Activated T-helper 2 cell treated with anti-CD3 and anti-CD28 coated beads, Interferon-gamma antibody, Interleukin-2, Interleukin-4, amounts not matched to agents 10 μg/mL and 5 μg/mL and 100 μg/mL, durations not matched to agents 14 hours and 24 hours and 36 hours (primary cell): ENCODE data around the gene KLHL24. TPM values are rescaled to one million over a fixed set of nuclear protein-coding genes. Genes with fewer than 3 reads are reported as not detected.
"Not testable (repeated sequence)": the region's sequence is repeated elsewhere in the genome, so short reads cannot be mapped to it uniquely, and the experiment has no call there.

Source experiments
- DNase-seq: peaks from one replicate; pipeline ENCODE4 v3.0.0; 2021; ENCODE audit warnings: low spot score
- H3K27ac Mint-ChIP-seq: one replicate; pipeline ENCODE4 v1.8.0; 2021; ENCODE audit warnings: mixed read lengths
- H3K27me3 Mint-ChIP-seq: one replicate; pipeline ENCODE4 v1.8.0; 2021; ENCODE audit warnings: low read depth, mixed read lengths
- H3K36me3 Mint-ChIP-seq: one replicate; pipeline ENCODE4 v1.8.0; 2021; ENCODE audit warnings: low read depth, mixed read lengths
- H3K4me1 Mint-ChIP-seq: one replicate; pipeline ENCODE4 v1.8.0; 2021; ENCODE audit warnings: low read depth, mixed read lengths
- H3K4me3 Mint-ChIP-seq: one replicate; pipeline ENCODE4 v1.8.0; 2021; ENCODE audit warnings: low read depth, mild to moderate bottlenecking, moderate library complexity, mixed read lengths
- H3K9me3 Mint-ChIP-seq: one replicate; pipeline ENCODE4 v1.8.0; 2021; ENCODE audit warnings: mixed read lengths
- intact Hi-C: fragments of 100-400 bp; cut with micrococcal nuclease; formaldehyde crosslinking; loops from one replicate; pipeline ENCODE4 v1.15.1; 2023
- total RNA-seq: library from RNA; stranded (reverse); gene quantifications from 2 replicates; pipeline ENCODE4 v1.2.3, GENCODE V29; 2022

Gene KLHL24, protein sequence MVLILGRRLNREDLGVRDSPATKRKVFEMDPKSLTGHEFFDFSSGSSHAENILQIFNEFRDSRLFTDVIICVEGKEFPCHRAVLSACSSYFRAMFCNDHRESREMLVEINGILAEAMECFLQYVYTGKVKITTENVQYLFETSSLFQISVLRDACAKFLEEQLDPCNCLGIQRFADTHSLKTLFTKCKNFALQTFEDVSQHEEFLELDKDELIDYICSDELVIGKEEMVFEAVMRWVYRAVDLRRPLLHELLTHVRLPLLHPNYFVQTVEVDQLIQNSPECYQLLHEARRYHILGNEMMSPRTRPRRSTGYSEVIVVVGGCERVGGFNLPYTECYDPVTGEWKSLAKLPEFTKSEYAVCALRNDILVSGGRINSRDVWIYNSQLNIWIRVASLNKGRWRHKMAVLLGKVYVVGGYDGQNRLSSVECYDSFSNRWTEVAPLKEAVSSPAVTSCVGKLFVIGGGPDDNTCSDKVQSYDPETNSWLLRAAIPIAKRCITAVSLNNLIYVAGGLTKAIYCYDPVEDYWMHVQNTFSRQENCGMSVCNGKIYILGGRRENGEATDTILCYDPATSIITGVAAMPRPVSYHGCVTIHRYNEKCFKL
- total RNA-seq: 8.7 and 10.5 TPM in 2 replicates

DNA sequence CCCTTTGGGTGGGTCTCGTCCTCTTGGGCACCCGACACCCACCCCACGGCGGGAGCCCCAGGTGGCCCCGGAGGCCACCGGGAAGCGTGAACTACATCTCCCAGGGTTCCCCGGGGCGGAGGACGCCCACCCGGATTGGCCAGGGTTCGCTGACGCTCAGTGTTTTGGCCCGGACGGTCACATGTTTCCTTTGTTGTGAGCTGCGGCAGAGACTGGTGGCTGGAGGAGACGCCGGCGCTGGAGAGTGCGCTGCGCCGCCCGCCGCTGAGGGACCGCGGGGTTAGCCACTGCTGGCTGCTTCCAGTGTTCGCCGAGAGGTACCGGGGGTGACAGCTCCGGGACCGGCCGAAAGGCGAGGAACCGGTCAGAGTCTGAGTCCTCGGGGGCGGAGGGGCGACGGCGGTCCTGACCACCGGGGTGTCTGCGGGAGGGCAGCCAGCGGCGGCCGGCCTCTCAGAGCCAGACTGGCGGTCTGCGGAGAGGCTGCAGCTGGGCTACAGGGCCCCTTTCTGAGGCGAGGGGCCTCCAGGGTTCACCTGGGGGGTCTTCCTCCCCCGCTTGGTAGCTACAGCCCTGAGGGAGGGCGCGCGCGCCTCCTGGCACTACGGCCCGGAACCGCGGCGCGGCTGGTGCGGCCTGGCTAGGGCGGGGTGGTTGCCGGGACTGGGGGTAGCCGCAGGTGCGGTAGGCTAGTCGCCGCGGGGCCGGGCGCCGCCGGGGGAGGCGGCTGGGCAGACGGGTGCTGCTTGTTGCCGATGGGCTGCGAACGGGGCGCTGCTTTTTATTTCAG is at the start of gene KLHL24:
Gene KLHL24, plus strand, starts transcription at position 193 of the 790 bp plus-strand sequence. CDS start 14,734 bp downstream, outside the sequence.
- intact Hi-C loops: loop anchor here (1.0 to 5.0 kb wide), 6 partner anchors 62 to 247 kb away; partner anchors contain the start of genes KLHL6, PARL and YEATS2
- DNase-seq: peak; percentile 87
- peaks cover 2% of the 10 kb centered on the region for H3K36me3 Mint-ChIP-seq
- H3K4me1 Mint-ChIP-seq: peaks cover 24% of the 10 kb centered on the region
- H3K27ac Mint-ChIP-seq: peak within 1 kb of the TSS; percentile 93
- H3K27me3 Mint-ChIP-seq: no peaks in the 10 kb centered on the region
- no peaks in the 10 kb centered on the region for H3K9me3 Mint-ChIP-seq
- peak within 1 kb of the TSS; percentile 91 for H3K4me3 Mint-ChIP-seq

DNA sequence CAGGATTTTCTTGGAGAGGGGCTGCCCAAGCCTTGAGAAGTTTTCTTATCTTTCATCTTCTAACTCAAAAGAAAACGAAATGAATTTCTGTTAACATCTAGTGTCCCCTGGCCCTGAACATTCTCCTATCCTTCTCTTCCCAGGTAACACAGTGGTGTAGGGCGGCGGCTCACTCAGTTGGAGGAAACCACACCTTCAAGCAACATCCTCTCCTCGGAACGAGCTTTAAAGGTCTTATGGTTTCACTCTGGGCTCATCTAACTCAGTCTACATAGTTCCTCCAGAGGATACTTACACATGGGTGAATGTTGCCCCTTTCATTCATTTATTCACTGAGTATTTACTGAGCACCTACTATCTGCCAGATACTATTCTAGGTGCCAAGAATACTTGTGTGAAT is 48.9 kb upstream of the KLHL24 start:
- DNase-seq: no peak
- Mint-ChIP-seq H3K36me3 (no peaks in the 10 kb centered on the region), H3K4me3 (no peak overlapping the region), H3K27me3 (no peaks in the 10 kb centered on the region), H3K4me1 (peaks cover 22% of the 10 kb centered on the region), H3K9me3 (no peaks in the 10 kb centered on the region), H3K27ac (peak overlapping the region; percentile 56)
- intact Hi-C loops: no loop called here

DNA sequence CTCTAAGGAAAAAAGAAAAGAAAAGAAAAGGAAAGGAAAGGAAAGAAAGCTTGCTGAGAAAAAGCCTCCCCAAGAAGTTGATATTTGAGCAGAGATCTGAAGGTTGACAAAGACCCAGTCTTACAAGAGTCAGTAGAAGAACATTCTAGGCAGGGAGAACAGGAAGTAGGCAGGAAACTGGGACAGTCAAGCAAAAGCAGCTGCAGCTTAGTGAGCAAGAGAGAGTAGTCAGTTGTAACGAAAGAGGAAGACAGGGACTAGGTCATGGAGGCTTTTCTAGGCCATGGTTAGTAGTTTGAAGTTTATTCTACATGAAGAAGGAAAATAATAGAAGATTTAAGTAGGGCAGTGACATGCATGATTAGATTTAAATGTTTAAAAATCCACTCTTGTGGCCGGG is 48.1 kb upstream of the KLHL24 start:
- H3K9me3 Mint-ChIP-seq: no peaks in the 10 kb centered on the region
- H3K27me3 Mint-ChIP-seq: no peaks in the 10 kb centered on the region
- peak overlapping the region; percentile 56 for H3K27ac Mint-ChIP-seq
- H3K4me3 Mint-ChIP-seq: no peak overlapping the region
- intact Hi-C loops: no loop called here
- H3K36me3 Mint-ChIP-seq: no peaks in the 10 kb centered on the region
- no peak for DNase-seq
- H3K4me1 Mint-ChIP-seq: peaks cover 31% of the 10 kb centered on the region

DNA sequence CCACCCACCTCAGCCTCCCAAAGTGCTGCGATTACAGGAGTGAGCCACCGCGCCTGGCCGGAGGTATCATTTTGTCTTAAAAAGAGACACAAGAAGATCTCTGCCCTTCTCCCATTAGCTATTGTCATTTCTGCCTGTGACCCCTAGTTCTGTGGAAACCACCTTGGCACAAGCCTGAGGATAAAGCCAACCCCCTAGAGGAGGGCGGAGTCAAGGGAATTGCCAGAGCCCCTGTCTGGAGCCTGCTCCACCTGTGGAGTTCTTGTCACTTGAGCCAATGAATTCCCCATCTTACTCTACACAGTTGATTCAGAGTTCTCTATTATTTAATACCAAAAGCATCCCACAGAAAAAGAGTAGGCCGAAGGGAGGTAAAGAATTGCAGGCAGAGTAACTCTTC is 45.0 kb upstream of the KLHL24 start:
- Mint-ChIP-seq H3K27me3 (no peaks in the 10 kb centered on the region), H3K36me3 (no peaks in the 10 kb centered on the region), H3K4me1 (peaks cover 33% of the 10 kb centered on the region), H3K4me3 (no peak overlapping the region), H3K9me3 (no peaks in the 10 kb centered on the region), H3K27ac (no peak overlapping the region)
- intact Hi-C loops: no loop called here
- DNase-seq: no peak

DNA sequence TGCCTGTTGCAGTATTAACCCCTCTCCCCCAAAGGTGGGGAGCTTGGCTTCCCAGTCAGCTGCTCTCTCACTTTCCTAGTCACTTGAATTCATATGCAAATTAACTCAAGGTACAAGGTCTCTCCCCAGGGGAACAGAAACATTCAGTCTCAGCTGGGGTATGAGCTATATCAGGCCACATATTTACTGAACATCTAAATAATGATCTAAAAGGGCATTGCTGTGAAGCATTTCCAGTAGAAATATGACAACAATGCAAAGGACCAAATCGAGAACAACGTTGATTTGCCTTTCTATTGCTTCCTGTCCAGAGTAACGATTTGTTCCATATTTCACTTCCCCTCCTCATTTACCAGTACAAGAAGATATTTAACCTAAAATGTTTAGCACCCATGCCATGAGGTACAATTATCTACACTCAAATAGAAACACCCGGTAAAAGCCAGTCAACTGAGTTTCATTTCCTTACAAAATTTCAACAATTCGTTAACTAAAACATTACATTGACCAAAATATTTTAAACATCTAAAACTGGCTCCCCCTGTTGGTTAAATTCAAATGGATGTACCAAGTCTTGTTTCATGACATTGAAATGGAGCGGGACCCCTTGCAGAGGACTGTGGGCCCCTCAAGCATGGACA is 43.4 kb upstream of the KLHL24 start:
- Mint-ChIP-seq H3K4me3 (no peak overlapping the region), H3K9me3 (peaks cover 6% of the 10 kb centered on the region), H3K27me3 (no peaks in the 10 kb centered on the region), H3K27ac (peak overlapping the region; percentile 56), H3K4me1 (peaks cover 25% of the 10 kb centered on the region), H3K36me3 (peaks cover 3% of the 10 kb centered on the region)
- DNase-seq: no peak
- intact Hi-C loops: no loop called here

DNA sequence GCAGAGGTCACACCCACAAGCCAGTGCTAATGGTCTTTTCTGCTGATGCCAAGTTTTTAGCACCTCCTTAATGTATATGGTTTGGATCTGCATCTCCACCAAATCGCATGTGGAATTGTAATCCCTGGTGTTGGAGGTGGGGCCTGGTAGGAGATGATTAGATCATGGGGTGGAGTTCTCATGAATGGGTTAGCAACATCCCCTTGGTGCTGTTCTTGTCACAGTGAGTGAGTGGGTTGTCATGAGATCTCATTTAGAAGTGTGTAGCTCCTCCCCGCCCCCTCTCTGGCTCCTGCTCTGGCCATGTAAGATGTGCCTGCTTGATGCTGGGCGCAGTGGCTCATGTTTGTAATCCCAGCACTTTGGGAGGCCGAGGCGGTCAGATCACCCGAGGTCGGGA is 42.6 kb upstream of the KLHL24 start:
- Mint-ChIP-seq H3K9me3 (peaks cover 11% of the 10 kb centered on the region), H3K4me1 (peaks cover 20% of the 10 kb centered on the region), H3K4me3 (no peak overlapping the region), H3K27me3 (no peaks in the 10 kb centered on the region), H3K27ac (no peak overlapping the region), H3K36me3 (peaks cover 3% of the 10 kb centered on the region)
- intact Hi-C loops: no loop called here
- no peak for DNase-seq

DNA sequence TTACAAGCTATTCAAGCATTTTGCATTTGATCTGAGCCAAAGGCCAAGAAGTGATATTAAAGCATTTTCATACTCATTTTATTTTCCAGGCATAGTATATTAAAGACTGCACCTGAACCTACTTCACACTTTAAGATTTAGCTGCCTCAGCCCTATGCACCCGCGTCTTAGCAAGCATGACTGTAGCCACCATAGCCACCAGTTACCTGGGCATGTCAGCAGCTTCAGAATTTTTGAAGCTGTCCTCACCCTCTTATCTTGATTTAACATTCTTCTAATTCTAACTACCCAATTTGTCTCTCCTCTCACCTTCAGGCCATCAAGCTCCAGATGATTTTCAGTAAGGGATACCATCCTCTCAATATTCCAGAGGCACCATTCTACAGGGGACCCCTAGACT is 40.8 kb upstream of the KLHL24 start:
- intact Hi-C loops: no loop called here
- Mint-ChIP-seq H3K27me3 (no peaks in the 10 kb centered on the region), H3K4me1 (peaks cover 14% of the 10 kb centered on the region), H3K27ac (no peak overlapping the region), H3K9me3 (peaks cover 20% of the 10 kb centered on the region), H3K4me3 (no peak overlapping the region), H3K36me3 (peaks cover 10% of the 10 kb centered on the region)
- no peak for DNase-seq

DNA sequence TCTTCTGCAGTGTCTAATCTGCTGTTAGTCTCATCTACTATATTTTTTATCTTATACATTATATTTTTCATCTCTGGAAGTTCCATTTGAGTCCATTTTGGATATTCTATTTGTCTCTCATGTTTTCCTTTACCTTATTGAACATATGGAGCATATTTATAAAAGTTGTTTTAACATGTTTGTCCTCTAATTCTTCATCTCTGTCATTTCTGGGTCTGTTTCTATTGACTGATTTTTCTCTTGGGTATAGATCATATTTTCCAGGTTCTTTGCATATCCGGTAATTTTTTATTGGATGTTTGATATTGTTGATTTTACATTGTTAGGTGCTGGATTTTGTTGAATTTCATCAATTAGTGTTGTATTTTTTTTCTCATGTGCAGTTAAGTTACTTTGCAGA is 37.5 kb upstream of the KLHL24 start:
- no peak overlapping the region for H3K27ac Mint-ChIP-seq
- H3K27me3 Mint-ChIP-seq: no peaks in the 10 kb centered on the region
- peaks cover 10% of the 10 kb centered on the region for H3K36me3 Mint-ChIP-seq
- intact Hi-C loops: no loop called here
- H3K4me3 Mint-ChIP-seq: no peak overlapping the region
- peaks cover 3% of the 10 kb centered on the region for H3K4me1 Mint-ChIP-seq
- DNase-seq: no peak
- peaks cover 20% of the 10 kb centered on the region for H3K9me3 Mint-ChIP-seq

DNA sequence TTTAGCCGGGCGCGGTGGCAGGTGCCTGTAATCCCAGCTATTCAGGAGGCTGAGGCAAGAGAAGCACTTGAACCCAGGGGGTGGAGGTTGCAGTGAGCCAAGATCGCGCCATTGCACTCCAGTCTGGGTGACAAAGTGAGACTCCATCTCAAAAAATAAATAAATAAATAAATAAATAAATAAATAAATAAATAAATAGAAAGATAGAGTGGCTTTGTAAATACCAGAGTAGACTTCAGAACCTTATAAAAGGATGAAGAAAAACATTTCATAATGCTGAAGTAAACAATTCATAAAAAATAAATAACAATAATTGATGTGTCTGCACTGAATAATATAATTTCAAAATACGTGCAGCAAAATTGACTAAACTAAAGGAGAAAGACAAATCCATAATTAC is 24.1 kb upstream of the KLHL24 start:
- H3K27ac Mint-ChIP-seq, H3K4me3 Mint-ChIP-seq, intact Hi-C loops, H3K4me1 Mint-ChIP-seq, DNase-seq, H3K36me3 Mint-ChIP-seq, H3K9me3 Mint-ChIP-seq, H3K27me3 Mint-ChIP-seq: not testable (repeated sequence)

DNA sequence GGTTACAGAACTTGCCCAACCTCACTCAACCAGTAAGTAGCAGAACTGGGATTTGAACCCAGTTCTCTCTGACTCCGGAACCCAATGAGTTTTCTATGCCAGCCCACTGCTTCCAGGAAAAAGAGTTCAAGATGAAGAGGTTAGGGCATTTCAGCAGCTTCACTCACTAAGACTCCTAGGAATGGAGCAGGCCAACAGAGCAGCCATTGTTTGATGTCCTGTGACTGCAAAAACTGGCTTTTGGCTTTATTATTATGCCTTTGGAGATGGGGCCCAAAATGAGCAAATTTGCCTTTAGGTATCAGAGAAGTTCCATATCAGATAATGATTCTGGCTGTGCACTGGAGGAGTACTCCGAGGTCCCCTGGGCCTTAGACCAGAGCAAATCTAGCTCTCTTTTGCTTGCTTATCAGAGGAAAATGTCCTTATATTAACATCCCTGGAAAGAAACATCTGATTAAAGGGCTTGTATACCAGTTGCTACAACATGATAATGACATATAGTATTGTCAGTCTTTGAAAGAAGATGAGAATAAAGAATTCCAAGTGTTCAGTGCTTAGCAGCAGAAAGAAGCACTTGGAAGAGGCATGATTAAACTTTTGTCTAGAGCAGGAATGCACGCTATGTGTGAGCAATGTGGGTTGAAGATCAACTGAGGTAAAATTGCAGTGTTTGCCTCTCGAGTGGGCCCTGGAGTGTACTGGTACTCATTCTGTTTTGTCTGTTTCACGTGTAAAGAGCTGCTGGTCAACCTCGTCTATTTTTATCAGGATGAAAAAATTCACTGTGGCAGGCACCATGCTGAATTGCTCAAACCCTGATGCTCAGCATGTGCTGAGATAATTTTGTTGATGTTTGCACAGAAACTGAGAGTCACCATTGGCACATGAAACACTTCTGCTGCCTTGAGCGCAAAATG is 21.8 kb upstream of the KLHL24 start:
- no peak for DNase-seq
- H3K27me3 Mint-ChIP-seq: no peaks in the 10 kb centered on the region
- H3K36me3 Mint-ChIP-seq: no peaks in the 10 kb centered on the region
- H3K9me3 Mint-ChIP-seq: no peaks in the 10 kb centered on the region
- intact Hi-C loops: no loop called here
- H3K27ac Mint-ChIP-seq: no peak overlapping the region
- no peaks in the 10 kb centered on the region for H3K4me1 Mint-ChIP-seq
- no peak overlapping the region for H3K4me3 Mint-ChIP-seq

DNA sequence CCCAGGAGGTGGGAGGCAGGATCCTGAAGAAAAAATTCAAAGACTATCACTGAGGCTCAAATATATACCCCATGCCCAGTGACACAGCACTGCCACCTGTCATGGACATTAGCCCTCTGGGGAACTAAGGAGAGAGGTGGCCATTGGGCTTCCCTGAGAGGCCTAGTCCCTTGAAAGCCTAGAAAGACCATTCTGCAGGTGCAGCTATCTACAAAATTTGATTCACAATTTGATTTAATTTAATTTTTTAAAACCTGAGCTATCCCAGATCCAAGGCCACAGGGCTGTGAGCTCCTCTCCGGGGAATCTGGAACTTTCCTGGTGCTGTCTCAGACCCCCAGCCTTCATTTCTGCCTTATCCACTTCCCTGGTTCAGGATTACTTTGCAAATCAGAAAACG is 16.9 kb upstream of the KLHL24 start:
- DNase-seq: no peak
- intact Hi-C loops: no loop called here
- no peaks in the 10 kb centered on the region for H3K4me1 Mint-ChIP-seq
- H3K27me3 Mint-ChIP-seq: peaks cover 1% of the 10 kb centered on the region
- no peak overlapping the region for H3K27ac Mint-ChIP-seq
- no peaks in the 10 kb centered on the region for H3K36me3 Mint-ChIP-seq
- H3K4me3 Mint-ChIP-seq: no peak overlapping the region
- no peaks in the 10 kb centered on the region for H3K9me3 Mint-ChIP-seq

DNA sequence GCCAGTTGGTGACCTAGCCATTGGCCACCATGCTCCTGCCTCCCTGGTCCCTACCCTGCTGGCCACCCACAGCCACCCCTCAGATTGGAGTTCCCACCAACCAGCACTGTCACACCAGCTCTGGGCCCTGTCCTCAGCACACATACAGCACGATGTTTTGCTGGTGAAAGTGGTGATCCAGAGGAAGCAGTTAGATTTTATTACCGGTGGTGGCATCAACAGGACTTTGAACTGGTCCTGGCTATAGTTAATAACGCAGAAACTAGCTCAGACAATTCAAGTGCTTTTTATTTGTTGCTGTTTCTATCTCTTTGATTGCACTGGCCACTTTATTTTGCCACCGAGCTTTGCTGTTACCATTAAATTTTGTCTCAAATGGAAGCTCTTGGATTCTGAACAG is 16.4 kb upstream of the KLHL24 start:
- Mint-ChIP-seq H3K4me3 (no peak overlapping the region), H3K9me3 (no peaks in the 10 kb centered on the region), H3K27me3 (peaks cover 1% of the 10 kb centered on the region), H3K4me1 (no peaks in the 10 kb centered on the region), H3K27ac (no peak overlapping the region), H3K36me3 (no peaks in the 10 kb centered on the region)
- intact Hi-C loops: no loop called here
- no peak for DNase-seq
